Measurements from ENCODE around the gene UQCR11.
A peak's percentile ranks its signal among the peaks of the same experiment; 100 is the strongest.

The UQCR11 gene

DNA sequence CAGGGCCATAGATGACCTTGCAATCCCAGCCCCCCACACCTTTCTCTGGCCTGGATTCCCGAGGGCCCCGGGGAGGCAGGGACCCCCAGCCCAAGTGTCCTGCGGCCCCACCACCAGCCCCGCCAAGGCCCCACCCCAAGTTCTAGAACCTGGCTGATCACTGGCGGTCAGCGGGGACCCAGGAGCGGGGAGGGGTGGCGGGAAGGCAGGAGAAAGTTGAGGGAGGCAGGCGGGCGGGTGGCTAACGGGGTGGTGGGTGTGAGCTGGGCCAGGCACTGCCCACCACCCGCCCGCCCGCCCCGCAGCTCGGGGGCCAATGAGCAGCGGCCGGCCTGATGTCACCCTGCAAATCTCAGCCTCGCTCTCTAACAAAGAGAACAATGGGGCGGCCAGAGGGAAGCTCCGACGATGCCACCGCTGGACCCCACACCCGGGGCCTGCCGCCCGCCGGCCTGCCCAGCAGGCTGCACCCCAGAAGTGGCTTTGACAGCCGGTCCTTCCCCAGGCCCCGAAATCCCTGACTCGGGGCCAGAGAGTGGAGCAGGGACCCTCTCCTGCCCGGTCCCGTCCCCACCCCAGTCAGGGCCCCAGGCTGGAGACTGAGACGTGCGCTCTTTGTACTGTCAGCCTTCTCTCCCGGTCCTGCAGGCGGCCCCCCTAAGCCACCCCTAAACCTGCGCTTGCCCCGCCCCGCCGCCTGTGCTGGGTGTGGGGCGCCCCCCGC is 38.7 kb downstream of the UQCR11 start:
- DNase-seq, result peak; percentile 86 to 93

DNA sequence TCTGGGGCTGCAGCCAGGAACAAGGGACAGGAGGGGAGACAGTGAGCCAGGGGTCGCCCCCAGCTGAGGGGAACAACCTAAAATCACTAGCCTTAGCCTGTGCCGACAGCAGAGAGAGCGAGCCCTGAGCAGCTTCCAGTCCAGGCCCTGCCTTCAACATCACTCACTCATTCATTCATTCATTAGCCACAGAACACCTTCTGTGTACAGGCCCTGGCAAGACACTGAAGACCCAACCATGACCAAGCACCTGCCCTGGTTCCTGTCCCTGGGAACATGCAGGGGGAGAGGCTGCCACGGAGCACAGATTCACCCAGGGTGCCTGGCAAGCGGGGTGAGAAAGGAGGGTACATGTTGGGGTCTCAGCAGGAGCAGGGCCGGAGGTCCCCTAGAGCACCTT is 42.0 kb downstream of the UQCR11 start:
- no peak for DNase-seq

DNA sequence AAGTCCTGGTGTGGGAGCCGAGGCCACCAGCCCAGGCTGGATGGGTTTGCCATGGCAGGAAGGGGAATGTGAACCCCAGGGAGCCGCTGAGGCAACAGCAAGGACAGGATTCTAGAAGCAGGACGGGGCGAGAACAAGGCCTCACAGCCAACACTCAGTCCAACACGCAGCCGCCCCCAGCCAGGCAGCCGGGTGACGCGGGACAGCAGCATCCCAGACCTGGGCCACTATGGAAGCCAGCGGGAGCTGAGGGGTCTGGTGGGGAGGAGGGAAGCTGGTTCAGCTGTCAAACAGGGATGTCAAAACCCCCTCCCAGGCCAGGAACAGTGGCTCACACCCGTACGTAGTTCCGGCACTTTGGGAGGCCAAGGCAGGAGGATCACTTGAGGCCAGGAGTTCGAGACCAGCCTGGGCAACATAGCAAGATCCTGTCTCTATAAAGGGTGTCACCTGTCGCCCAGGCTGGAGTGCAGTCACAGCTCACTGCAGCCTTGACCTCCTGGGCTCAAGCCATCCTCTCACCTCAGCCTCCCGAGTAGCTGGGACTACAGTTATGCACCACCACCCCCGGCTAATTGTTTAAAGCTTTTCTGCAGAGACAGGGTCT is 43.9 kb downstream of the UQCR11 start:
- no peak for DNase-seq

DNA sequence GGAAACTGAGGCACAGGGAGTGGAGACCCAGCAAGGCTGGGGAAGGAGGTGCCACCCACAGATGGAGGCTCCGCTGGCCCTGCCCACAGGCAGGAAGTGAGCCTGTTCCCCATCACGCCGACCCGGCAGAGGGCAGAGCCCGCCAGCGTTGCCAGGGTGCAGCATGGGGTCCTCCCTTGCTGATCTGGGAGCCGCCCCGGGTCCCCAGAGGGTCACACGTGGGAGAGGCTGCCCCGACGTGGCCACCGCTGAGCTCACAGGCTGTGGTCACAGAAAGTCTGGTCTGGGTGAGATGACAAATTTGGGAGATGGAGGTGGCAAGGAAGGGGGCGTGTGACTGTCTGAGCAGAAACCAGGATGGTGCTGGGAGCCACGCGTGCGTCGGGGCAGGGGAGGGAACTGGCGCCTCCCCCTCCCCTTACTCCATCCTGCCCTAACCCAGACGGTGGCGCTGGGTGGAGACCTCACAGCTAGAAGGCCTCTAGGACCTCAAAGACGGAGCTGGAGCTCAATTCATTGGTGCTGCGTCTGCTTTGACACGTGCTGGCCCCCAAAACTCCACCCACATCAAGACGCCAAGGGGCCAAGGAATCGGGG is 44.9 kb downstream of the UQCR11 start:
- DNase-seq, result no peak

DNA sequence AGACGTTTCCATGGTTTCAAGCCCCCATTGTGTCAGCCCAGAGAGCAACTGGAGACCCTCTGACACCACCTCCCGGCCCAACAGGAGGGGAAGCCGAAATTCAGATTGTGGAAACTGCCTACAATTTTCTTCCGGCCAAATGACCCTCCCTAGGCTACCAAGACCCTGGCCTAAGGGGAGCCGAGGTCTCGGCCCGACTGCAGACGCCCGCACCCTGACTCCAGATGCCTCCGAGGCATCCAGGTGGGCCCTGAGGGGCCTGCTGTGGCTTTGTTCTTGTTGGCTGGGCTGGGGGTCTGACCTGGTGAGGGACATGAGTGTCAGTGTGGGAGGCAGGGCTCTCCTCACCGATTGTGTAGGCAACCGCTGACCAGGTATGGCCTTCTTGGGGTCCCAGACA is 46.7 kb downstream of the UQCR11 start:
- DNase-seq, result no peak

DNA sequence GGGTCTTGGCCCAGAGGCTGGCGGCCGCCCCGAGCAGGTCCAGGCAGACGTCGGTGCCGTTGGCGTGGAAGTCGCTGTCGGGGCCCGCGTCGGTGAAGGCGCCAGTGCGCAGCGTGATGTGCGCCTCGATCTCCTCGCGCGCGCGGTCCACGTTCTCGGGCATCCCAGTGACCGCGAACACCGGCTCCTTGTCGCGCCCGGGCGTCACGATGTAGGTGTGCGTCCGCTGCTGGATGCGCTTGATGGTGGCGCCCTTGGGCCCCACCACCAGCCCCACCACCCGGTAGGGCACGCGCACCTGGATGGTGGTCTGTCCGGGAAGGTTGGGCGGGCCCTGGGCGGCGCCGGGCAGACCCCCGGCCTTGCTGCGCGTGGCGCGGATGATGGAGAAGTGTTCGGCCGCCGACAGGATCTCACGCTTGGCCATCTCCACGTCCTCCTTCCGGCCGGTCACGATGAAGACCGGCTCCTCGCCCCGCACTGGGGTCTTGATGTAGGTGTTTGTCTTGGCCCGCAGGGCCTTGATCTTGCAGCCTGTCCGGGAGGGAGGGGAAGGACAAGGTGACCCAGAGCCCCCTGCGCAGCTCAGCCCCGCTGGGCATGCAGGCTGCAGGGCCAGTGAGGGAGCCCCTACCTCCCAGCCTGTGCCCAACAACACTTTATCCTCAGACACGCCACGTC is 48.7 kb downstream of the UQCR11 start:
- no peak for DNase-seq

DNA sequence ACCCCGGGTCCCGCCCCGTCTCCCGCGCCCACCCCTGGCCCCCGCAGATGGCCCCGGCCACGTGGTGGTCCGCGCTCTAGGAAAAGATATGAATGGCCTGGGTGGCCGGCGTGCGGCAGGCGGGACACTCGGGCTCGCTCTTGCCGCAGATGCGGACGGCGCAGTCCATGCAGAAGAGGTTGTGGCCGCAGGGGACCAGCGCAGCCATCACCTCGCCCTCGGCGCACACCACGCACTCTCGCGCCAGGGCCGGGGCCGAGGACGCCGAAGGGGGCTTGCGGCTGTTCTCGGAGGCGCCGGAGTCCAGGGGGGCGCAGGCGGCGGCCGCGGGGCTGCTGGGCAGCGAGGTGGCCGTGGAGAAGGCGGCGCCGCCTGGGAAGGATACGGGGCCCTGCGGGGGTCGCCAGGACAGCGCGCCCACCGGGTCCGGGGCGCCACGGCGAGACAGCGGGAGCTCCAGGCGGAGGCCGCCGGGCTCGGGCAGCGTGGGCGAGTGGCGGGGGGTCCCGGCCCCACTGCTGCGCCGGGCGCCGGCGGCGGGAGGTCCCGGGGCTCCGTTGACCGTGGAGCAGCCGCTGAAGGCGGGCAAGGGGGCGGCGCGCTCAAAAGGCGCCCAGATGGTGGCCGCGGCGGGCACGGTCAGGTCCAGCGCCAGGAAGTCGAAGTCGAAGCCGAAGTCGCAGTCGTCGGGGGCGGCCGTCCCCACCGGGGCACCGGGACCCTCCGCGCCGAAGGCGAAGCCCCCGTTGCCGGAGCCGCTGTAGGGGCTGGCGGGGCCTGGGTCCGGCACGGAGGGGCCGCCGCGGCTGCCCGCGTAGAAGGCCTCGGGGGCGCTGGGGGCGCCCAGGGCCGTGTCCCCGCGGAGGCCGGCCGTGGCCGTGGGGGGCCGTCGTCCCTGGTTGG is 49.5 kb downstream of the UQCR11 start:
- no peak for DNase-seq

DNA sequence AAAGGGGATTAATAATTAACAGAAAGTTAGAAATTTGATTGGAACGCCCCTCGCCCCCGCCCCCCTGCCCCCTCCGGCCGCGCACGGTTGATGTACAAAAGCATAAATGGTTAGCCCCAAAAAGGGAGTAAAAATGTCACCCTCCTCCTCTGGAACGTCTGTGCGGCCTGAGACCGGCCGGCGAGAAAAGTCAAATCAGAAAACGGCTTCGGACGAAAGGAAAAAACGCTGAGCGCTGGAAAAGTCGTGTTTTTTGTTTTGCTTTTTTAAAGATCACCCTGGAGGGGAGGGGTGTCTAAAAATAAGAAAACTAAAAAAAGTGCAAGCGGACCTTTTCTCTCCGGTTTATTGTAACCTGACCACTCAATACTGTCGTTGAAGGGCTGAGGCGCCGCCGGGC is 50.3 kb downstream of the UQCR11 start:
- DNase-seq, result no peak

DNA sequence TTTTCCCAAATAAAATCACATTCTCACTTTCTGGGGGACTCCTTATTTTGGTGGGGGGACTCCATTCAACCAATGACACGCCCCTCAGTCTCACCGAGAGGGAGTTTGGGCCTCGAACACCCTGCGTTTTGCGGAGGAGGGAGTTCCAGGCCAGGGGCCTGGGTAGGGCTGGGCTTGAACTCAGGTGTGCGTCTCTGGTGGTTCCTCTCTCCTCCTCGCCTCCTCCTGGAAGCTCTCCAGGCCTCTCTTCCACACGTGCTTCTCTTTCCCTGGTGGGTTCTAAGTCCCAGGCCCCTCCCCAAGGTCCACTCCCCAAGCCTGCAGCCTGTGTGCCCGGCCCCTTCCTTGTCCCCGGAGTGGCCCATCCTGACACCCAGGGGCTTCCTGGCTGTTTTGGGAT is 51.8 kb downstream of the UQCR11 start:
- DNase-seq, result no peak

DNA sequence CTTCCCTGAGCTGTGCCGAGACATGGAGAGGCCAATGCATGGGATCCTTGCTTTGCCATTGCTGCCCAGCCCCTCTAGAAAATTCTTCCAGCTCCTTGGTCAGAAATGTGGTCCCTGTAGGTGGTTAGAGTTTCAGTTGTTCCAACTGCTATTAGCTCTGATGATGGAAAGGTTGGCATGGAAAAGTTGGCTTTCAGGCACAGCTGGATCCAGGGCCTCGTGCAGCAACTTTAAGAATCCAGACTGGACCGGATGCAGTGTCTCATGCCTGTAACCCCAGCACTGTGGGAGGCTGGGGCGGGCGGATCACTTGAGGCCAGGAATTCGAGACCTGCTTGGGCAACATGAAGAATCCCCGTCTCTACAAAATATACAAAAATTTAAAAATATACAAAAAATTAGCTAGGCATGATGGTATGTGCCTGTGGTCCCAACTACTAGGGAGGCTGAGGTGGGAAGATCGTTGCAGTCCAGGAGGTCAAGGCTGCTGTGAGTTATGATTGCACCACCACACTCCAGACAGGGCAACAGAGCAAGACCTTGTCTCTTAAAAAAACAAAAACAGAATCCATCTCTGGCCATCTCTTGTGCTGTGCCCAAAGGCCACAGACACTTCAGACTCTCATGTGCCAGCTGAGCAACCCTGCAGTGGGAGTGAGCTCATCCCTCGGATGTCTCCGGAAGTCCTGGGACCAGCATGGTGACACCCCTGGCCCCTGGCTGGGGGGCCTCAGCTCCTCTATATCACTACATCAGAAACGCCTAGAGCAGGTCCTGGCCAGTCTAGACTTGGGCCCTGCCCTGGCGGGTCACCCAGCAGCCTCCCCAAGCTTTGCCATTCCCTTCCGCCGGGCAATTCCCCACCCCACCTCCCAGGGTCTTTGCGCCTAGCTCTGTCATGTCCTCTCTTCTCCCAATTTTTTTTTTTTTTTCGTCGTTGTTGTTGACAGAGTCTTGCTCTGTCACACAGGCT is 53.9 kb downstream of the UQCR11 start:
- DNase-seq, result no peak

DNA sequence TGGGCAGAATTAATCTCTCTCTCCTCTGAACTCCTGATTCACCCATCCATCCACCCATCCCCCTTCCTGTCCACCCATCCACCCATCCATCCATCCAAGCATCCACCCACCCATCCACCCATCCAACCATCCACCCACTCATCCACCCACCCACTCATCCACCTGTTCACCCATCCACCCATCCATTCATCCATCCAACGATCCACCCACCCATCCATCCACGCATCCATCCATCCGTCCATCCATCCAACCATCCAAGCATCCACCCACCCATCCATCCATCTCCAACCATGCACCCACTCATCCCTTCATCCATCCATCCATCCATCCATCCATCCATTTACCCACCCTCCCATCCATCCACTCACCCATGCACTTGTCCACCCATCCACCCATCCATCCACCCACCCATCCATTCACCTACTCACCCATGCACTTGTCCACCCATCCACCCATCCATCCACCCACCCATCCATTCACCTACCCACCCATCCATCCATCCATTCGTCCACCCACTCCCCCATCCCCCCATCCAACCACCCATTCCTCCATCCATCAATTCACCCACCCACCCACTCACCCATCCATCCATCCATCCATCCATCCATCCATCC is 55.8 kb downstream of the UQCR11 start:
- no peak for DNase-seq
